ENCODE measurements around the gene OTOGL.
"Not testable (repeated sequence)": the region's sequence is repeated elsewhere in the genome, so short reads cannot be mapped to it uniquely, and the experiment has no call there.

The OTOGL gene

DNA sequence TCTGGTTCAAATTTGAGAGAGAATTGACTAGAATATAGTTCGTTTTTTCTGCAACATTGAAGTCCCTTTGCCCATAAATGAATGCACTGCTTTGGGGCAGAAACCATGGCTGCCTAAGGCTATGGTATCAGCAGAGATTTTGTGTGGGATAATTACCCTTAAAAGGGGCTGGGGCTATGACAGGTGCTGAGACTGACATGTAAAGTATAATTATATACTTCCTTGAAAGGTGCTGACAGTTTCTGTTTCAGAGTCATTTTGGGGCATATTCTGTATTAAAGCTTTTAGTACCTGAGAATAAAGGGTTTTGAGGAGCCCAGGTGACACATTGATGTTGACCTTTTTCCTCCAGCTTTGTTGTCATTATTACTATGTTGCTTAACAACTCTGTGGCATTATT, 194.4 kb downstream of the OTOGL start:
- Mint-ChIP-seq H3K36me3 (ENCODE audit: low read depth) (no peaks in the 10 kb centered on the region), H3K4me3 (no peak overlapping the region), H3K27ac (no peak overlapping the region), H3K27me3 (ENCODE audit: low read depth) (no peaks in the 10 kb centered on the region), H3K4me1 (no peaks in the 10 kb centered on the region), H3K9me3 (no peaks in the 10 kb centered on the region)
- TF ChIP-seq, protein P1, sequence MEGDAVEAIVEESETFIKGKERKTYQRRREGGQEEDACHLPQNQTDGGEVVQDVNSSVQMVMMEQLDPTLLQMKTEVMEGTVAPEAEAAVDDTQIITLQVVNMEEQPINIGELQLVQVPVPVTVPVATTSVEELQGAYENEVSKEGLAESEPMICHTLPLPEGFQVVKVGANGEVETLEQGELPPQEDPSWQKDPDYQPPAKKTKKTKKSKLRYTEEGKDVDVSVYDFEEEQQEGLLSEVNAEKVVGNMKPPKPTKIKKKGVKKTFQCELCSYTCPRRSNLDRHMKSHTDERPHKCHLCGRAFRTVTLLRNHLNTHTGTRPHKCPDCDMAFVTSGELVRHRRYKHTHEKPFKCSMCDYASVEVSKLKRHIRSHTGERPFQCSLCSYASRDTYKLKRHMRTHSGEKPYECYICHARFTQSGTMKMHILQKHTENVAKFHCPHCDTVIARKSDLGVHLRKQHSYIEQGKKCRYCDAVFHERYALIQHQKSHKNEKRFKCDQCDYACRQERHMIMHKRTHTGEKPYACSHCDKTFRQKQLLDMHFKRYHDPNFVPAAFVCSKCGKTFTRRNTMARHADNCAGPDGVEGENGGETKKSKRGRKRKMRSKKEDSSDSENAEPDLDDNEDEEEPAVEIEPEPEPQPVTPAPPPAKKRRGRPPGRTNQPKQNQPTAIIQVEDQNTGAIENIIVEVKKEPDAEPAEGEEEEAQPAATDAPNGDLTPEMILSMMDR (IDR thresholded peaks at IDR 0.05; ENCODE audit: unreplicated experiment in 3 of 3), result no peak

DNA sequence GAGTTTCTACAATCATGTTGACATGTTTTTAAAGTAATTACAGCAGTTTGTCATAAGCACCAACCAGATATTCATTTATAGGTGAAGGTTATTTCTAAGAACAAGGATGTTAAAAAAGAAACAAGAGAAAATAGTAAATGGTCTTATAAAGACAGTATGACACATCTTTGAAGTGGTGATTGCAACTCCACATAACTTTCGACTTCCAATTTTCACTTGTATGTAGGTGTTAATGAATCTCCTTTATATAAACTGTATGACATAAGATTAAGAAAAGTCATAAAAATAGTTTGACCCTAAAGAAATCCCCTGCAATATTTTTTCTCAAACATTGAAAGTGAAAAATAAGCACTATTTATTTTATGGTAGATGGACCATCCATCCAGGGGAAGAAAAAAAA, 199.9 kb downstream of the OTOGL start:
- Mint-ChIP-seq H3K4me1 (no peaks in the 10 kb centered on the region), H3K4me3 (no peak overlapping the region), H3K9me3 (no peaks in the 10 kb centered on the region), H3K27me3 (ENCODE audit: low read depth) (no peaks in the 10 kb centered on the region), H3K36me3 (ENCODE audit: low read depth) (no peaks in the 10 kb centered on the region), H3K27ac (no peak overlapping the region)
- TF ChIP-seq, protein P1 (IDR thresholded peaks at IDR 0.05; ENCODE audit: unreplicated experiment in 3 of 3), result no peak

GRCh38 chr12:80299976-80300375, 200.6 kb downstream of the OTOGL start:
- H3K27ac Mint-ChIP-seq, result no peak overlapping the region
- H3K36me3 Mint-ChIP-seq (ENCODE audit: low read depth), result no peaks in the 10 kb centered on the region
- no peak overlapping the region for H3K4me3 Mint-ChIP-seq
- H3K27me3 Mint-ChIP-seq (ENCODE audit: low read depth), result no peaks in the 10 kb centered on the region
- TF ChIP-seq, protein P1 (IDR thresholded peaks at IDR 0.05; ENCODE audit: unreplicated experiment in 3 of 3), result no peak
- H3K9me3 Mint-ChIP-seq, result no peaks in the 10 kb centered on the region
- H3K4me1 Mint-ChIP-seq, result no peaks in the 10 kb centered on the region

DNA sequence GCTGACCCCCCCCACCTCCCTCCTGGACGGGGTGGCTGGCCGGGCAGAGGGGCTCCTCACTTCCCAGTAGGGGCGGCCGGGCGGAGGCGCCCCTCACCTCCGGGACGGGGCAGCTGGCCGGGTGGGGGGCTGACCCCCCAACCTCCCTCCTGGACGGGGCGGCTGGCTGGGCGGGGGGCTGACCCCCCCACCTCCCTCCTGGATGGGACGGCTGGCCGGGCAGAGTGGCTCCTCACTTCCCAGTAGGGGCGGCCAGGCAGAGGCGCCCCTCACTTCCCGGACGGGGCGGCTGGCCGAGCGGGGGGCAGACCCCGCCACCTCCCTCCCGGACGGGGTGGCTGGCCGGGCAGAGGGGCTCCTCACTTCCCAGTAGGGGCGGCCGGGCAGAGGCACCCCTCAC, 208.1 kb downstream of the OTOGL start:
- H3K9me3 Mint-ChIP-seq; H3K4me1 Mint-ChIP-seq; H3K27ac Mint-ChIP-seq; H3K36me3 Mint-ChIP-seq (ENCODE audit: low read depth); H3K27me3 Mint-ChIP-seq (ENCODE audit: low read depth); H3K4me3 Mint-ChIP-seq: not testable (repeated sequence)

DNA sequence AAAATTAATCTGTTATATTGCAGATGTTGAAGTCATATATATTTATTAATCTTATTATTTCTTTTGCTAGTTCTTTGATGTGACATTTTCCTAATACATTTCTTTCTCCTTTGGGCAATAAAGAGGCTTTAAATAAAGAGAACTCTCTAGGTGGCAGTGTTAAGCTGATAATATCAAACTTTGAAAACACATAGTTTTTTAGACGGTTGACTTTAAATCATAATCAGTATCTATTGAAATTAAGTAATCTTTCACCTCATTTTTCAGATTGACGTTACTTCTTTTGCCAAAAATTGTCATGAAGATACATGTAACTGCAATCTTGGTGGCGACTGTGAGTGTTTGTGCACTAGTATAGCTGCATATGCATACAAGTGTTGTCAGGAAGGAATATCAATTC, 213.9 kb downstream of the OTOGL start:
- no peaks in the 10 kb centered on the region for H3K9me3 Mint-ChIP-seq
- H3K27ac Mint-ChIP-seq, result no peak overlapping the region
- no peaks in the 10 kb centered on the region for H3K27me3 Mint-ChIP-seq (ENCODE audit: low read depth)
- H3K4me1 Mint-ChIP-seq, result no peaks in the 10 kb centered on the region
- H3K36me3 Mint-ChIP-seq (ENCODE audit: low read depth), result no peaks in the 10 kb centered on the region
- TF ChIP-seq, protein P1 (IDR thresholded peaks at IDR 0.05; ENCODE audit: unreplicated experiment in 3 of 3), result peak in 2 of 3 experiments; percentile 13 to 16
- H3K4me3 Mint-ChIP-seq, result no peak overlapping the region

DNA sequence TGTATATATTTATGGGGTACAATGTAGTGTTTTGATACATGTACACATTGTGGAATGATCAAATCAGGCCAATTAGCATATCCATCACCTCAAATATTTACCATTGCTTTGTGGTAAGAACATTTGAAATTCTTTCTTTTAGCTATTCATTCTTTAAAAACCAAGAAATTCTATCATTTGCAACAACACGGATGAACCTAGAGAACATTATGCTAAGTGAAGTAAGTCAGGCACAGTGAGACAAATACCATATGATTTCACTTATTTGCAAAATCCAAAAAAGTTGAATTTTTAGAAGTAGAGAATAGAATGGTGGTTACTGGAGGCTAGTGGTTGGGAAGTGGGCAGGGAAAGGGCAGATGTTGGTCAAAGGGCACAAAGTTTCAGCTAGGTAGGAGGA, 215.4 kb downstream of the OTOGL start:
- no peaks in the 10 kb centered on the region for H3K9me3 Mint-ChIP-seq
- H3K27ac Mint-ChIP-seq, result no peak overlapping the region
- TF ChIP-seq, protein P1 (IDR thresholded peaks at IDR 0.05; ENCODE audit: unreplicated experiment in 3 of 3), result no peak
- H3K4me1 Mint-ChIP-seq, result no peaks in the 10 kb centered on the region
- H3K27me3 Mint-ChIP-seq (ENCODE audit: low read depth), result no peaks in the 10 kb centered on the region
- H3K4me3 Mint-ChIP-seq, result no peak overlapping the region
- H3K36me3 Mint-ChIP-seq (ENCODE audit: low read depth), result no peaks in the 10 kb centered on the region

Data from nephron (organoid).